ENCODE results near the gene CACNA1D. TPM values are rescaled to one million over a fixed set of nuclear protein-coding genes. Genes with fewer than 3 reads are reported as not detected.

The CACNA1D gene
- total RNA-seq, 1 experiment from 2014 or later, result not detected

- TF ChIP-seq EZH2 (IDR thresholded peaks at IDR 0.05; ENCODE audit: borderline replicate concordance, low read depth, low read length, poor library complexity, severe bottlenecking) (no peak), CTCF (conservative IDR thresholded peaks at IDR 0.05; ENCODE audit: low read depth, low read length) (no peak)
- no peaks in the 10 kb centered on the region for H3K36me3 ChIP-seq (ENCODE audit: insufficient read depth, low read length, poor library complexity, severe bottlenecking)
- no peaks in the 10 kb centered on the region for H3K4me1 ChIP-seq (ENCODE audit: insufficient read depth, low read length, poor library complexity, severe bottlenecking)
- no peak overlapping the region for H3K4me3 ChIP-seq (ENCODE audit: low read depth, low read length, poor library complexity, severe bottlenecking)
- ChIA-PET POLR2A (ENCODE audit: low non-redundant PET) (no interaction called here), CTCF (no interaction called here)
- intact Hi-C loops (cut with micrococcal nuclease; ENCODE audit: unreplicated experiment), result no loop called here
- no peaks in the 10 kb centered on the region for H3K27me3 ChIP-seq (replicated peaks; ENCODE audit: insufficient read depth, low read depth, low read length, poor library complexity)
- DNase-seq (ENCODE audit: low spot score), result no peak
- no peak overlapping the region for H3K27ac ChIP-seq (ENCODE audit: low read depth, low read length, poor library complexity, severe bottlenecking)
- BruUV-seq (replicated peaks), result no TSS peak
- H3K9me3 ChIP-seq (ENCODE audit: low read depth, low read length, poor library complexity, severe bottlenecking), result no peaks in the 10 kb centered on the region
Observed at GRCh38 chr3:53775018-53775417, 280.6 kb downstream of the CACNA1D start.

- no TSS peak for BruUV-seq (replicated peaks)
Observed at GRCh38 chr3:53775834-53776251, 281.4 kb downstream of the CACNA1D start.

GRCh38 chr3:53776494-53777101 is 282.2 kb downstream of the CACNA1D start:
- intact Hi-C loops (cut with micrococcal nuclease; ENCODE audit: unreplicated experiment), result no loop called here

More at GRCh38 chr3:53775834-53776251, 281.4 kb downstream of the CACNA1D start:
- H3K4me1 ChIP-seq (ENCODE audit: insufficient read depth, low read length, poor library complexity, severe bottlenecking), result no peaks in the 10 kb centered on the region
- H3K4me3 ChIP-seq (ENCODE audit: low read depth, low read length, poor library complexity, severe bottlenecking), result no peak overlapping the region
- intact Hi-C loops (cut with micrococcal nuclease; ENCODE audit: unreplicated experiment), result no loop called here
- H3K36me3 ChIP-seq (ENCODE audit: insufficient read depth, low read length, poor library complexity, severe bottlenecking), result no peaks in the 10 kb centered on the region
- TF ChIP-seq CTCF (conservative IDR thresholded peaks at IDR 0.05; ENCODE audit: low read depth, low read length), result no peak
- TF ChIP-seq EZH2 (IDR thresholded peaks at IDR 0.05; ENCODE audit: borderline replicate concordance, low read depth, low read length, poor library complexity, severe bottlenecking), result no peak
- ChIA-PET POLR2A (ENCODE audit: low non-redundant PET) (no interaction called here), CTCF (no interaction called here)
- no peaks in the 10 kb centered on the region for H3K27me3 ChIP-seq (replicated peaks; ENCODE audit: insufficient read depth, low read depth, low read length, poor library complexity)
- H3K27ac ChIP-seq (ENCODE audit: low read depth, low read length, poor library complexity, severe bottlenecking), result no peak overlapping the region
- H3K9me3 ChIP-seq (ENCODE audit: low read depth, low read length, poor library complexity, severe bottlenecking), result no peaks in the 10 kb centered on the region
- no peak for DNase-seq (ENCODE audit: low spot score)

More at GRCh38 chr3:53776494-53777101, 282.2 kb downstream of the CACNA1D start:
- BruUV-seq (replicated peaks), result no TSS peak
- Histone ChIP-seq H3K27ac (ENCODE audit: low read depth, low read length, poor library complexity, severe bottlenecking) (no peak overlapping the region), H3K36me3 (ENCODE audit: insufficient read depth, low read length, poor library complexity, severe bottlenecking) (no peaks in the 10 kb centered on the region), H3K9me3 (ENCODE audit: low read depth, low read length, poor library complexity, severe bottlenecking) (no peaks in the 10 kb centered on the region), H3K27me3 (replicated peaks; ENCODE audit: insufficient read depth, low read depth, low read length, poor library complexity) (no peaks in the 10 kb centered on the region), H3K4me3 (ENCODE audit: low read depth, low read length, poor library complexity, severe bottlenecking) (no peak overlapping the region), H3K4me1 (ENCODE audit: insufficient read depth, low read length, poor library complexity, severe bottlenecking) (no peaks in the 10 kb centered on the region)
- DNase-seq (ENCODE audit: low spot score), result no peak
- no peak for TF ChIP-seq CTCF (conservative IDR thresholded peaks at IDR 0.05; ENCODE audit: low read depth, low read length)
- TF ChIP-seq EZH2 (IDR thresholded peaks at IDR 0.05; ENCODE audit: borderline replicate concordance, low read depth, low read length, poor library complexity, severe bottlenecking), result no peak
- ChIA-PET POLR2A (ENCODE audit: low non-redundant PET) (no interaction called here), CTCF (no interaction called here)

All from A673 (cell line).